Measurements from ENCODE around the gene AOC2.
"Not testable (repeated sequence)": the region's sequence is repeated elsewhere in the genome, so short reads cannot be mapped to it uniquely, and the experiment has no call there.

AOC2 gene

GRCh38 chr17:42865638-42866094, 21.3 kb downstream of the AOC2 start:
- no peak for TF ChIP-seq CTCF (IDR thresholded peaks at IDR 0.05; ENCODE audit: insufficient read depth, missing control alignments)
- DNase-seq (ENCODE audit: insufficient read length, low spot score) (no peak), FAIRE-seq (no peak)

DNA sequence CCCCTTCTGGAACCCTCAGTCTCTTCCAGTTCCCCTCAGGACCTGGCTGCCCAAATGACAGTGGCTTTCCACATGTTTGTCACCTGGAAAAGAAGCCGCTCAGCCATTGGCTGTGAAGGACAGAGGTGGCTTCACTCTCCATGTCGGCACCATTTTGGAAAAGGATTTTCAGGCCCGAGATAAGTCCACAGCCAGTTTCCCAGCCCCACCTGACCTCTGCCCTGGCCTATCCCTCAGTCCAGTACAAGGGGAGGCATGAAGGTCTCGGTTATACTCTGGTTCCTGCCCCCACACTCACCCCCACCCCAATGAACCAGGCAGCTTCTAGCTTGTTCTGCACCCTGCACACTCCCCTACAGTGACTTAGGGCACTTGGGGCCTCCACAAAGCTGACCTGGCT, 21.8 kb downstream of the AOC2 start:
- no peak for FAIRE-seq
- no peak for TF ChIP-seq CTCF (IDR thresholded peaks at IDR 0.05; ENCODE audit: insufficient read depth, missing control alignments)

DNA sequence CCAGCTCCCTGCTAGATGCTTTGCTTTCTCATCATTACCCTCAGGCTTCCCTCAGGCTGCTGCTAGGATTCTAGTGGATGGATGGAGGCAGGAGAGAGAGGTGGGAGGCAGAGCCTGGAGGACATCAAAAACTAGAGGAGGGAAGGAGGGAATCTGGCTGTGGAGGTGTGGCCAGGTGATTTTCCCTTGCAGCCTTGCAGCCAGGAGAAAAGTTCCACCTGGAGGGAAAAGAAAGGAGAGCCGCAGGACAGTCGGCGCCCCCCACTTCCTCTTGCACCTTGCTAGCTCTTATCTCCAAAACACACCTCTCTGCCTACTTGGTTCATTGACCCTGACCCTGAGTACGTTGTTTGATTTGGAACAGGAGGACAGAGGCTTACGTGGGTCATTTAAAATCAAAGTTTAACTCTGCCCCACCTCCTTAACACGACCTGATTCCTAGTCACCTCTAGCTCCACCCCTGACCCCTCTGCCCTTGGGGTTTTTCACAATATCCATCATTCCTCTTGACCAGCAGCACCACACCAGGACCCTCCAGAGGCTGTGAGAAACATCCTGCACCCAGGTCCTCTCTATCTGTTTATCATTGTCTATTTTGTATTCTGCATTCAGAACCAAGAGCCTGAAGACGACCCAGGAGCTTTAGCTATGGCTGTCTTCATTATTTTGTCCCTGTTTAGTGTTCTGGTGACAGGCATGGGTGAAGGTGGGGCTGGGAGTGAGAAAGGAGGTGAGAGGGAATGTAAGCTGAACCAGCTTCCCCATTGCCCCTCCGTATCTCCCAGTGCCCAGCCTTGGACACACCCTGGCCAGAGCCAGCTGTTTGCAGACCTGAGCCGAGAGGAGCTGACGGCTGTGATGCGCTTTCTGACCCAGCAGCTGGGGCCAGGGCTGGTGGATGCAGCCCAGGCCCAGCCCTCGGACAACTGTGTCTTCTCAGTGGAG, 22.5 kb downstream of the AOC2 start:
- TF ChIP-seq CTCF (IDR thresholded peaks at IDR 0.05; ENCODE audit: insufficient read depth, missing control alignments): no peak
- DNase-seq (ENCODE audit: insufficient read length, low spot score) (no peak), FAIRE-seq (no peak)

More for the DNA sequence above, 21.8 kb downstream of the AOC2 start:
- DNase-seq (ENCODE audit: insufficient read length, low spot score): no peak

- not testable (repeated sequence) for FAIRE-seq; DNase-seq (ENCODE audit: insufficient read length, low spot score)
Observed at GRCh38 chr17:42867694-42868261, 23.4 kb downstream of the AOC2 start.

GRCh38 chr17:42868338-42868737, 24.0 kb downstream of the AOC2 start:
- TF ChIP-seq CTCF (IDR thresholded peaks at IDR 0.05; ENCODE audit: insufficient read depth, missing control alignments): no peak
- DNase-seq (ENCODE audit: insufficient read length, low spot score) (no peak), FAIRE-seq (no peak)

DNA sequence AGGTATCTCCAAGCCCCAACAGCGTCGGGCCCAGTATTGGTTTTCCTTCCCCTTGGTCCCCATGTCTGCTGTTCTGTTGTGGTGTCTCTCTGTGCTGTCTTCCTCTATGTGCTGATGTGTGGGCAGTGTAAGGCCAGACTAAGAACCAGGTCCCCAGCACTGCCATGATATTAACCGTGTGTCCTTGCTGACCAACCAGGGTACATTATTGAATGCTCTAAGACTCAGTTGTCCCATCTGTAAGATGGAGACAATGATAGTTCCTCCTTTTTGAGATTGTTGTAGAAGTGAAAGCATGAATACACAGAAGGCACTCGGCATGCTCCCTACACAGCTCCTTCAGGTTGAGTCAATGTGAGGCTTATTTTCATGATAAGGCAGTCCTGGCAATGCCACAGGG, 27.3 kb downstream of the AOC2 start:
- no peak for FAIRE-seq
- no peak for TF ChIP-seq CTCF (IDR thresholded peaks at IDR 0.05; ENCODE audit: insufficient read depth, missing control alignments)
- DNase-seq (ENCODE audit: insufficient read length, low spot score): no peak

- DNase-seq (ENCODE audit: insufficient read length, low spot score): no peak
- FAIRE-seq: no peak
- no peak for TF ChIP-seq CTCF (IDR thresholded peaks at IDR 0.05; ENCODE audit: insufficient read depth, missing control alignments)
Observed at GRCh38 chr17:42872251-42872965, 28.0 kb downstream of the AOC2 start.
